Dendritic cell treated with granulocyte-macrophage colony-stimulating factor and Interleukin-4, amounts not matched to agents 40 ng/mL and 50 ng/mL, for 4 days (primary cell): ENCODE measurements around the gene PAX5.

Experiments used
- H3K27ac Mint-ChIP-seq: one replicate; pipeline ENCODE4 v1.8.0; 2022; ENCODE audit warnings: mild to moderate bottlenecking, mixed read lengths
- H3K27me3 Mint-ChIP-seq: one replicate; pipeline ENCODE4 v1.8.0; 2022; ENCODE audit warnings: mild to moderate bottlenecking, mixed read lengths
- H3K36me3 Mint-ChIP-seq: one replicate; pipeline ENCODE4 v1.8.0; 2022; ENCODE audit warnings: low read depth, mixed read lengths
- H3K4me1 Mint-ChIP-seq: one replicate; pipeline ENCODE4 v1.8.0; 2022; ENCODE audit warnings: low read depth, mixed read lengths
- H3K4me3 Mint-ChIP-seq: one replicate; pipeline ENCODE4 v1.8.0; 2022; ENCODE audit warnings: mild to moderate bottlenecking, moderate library complexity, mixed read lengths
- H3K9me3 Mint-ChIP-seq: one replicate; pipeline ENCODE4 v1.8.0; 2022; ENCODE audit warnings: mixed read lengths
- intact Hi-C: fragments of 100-400 bp; cut with micrococcal nuclease; formaldehyde crosslinking; loops from one replicate; pipeline ENCODE4 v1.15.0; 2022

PAX5 gene

GRCh38 chr9:36938617-36939016, 95.5 kb downstream of the PAX5 start:
- intact Hi-C loops: no loop called here
- Mint-ChIP-seq H3K4me3 (no peak overlapping the region), H3K4me1 (no peaks in the 10 kb centered on the region), H3K36me3 (no peaks in the 10 kb centered on the region), H3K27me3 (peaks cover 17% of the 10 kb centered on the region), H3K27ac (no peak overlapping the region), H3K9me3 (no peaks in the 10 kb centered on the region)

GRCh38 chr9:36937951-36938350, 96.1 kb downstream of the PAX5 start:
- Mint-ChIP-seq H3K36me3 (no peaks in the 10 kb centered on the region), H3K27me3 (peaks cover 17% of the 10 kb centered on the region), H3K27ac (no peak overlapping the region), H3K4me1 (no peaks in the 10 kb centered on the region), H3K9me3 (no peaks in the 10 kb centered on the region), H3K4me3 (no peak overlapping the region)
- intact Hi-C loops: no loop called here

GRCh38 chr9:36937346-36937745, 96.7 kb downstream of the PAX5 start:
- Mint-ChIP-seq H3K36me3 (no peaks in the 10 kb centered on the region), H3K4me1 (no peaks in the 10 kb centered on the region), H3K4me3 (no peak overlapping the region), H3K27me3 (peaks cover 17% of the 10 kb centered on the region), H3K9me3 (no peaks in the 10 kb centered on the region), H3K27ac (no peak overlapping the region)
- intact Hi-C loops: no loop called here

GRCh38 chr9:36936498-36936831, 97.6 kb downstream of the PAX5 start:
- Mint-ChIP-seq H3K9me3 (no peaks in the 10 kb centered on the region), H3K27ac (no peak overlapping the region), H3K4me3 (no peak overlapping the region), H3K36me3 (no peaks in the 10 kb centered on the region), H3K27me3 (peaks cover 17% of the 10 kb centered on the region), H3K4me1 (no peaks in the 10 kb centered on the region)
- intact Hi-C loops: no loop called here

- H3K4me1 Mint-ChIP-seq: no peaks in the 10 kb centered on the region
- no peaks in the 10 kb centered on the region for H3K9me3 Mint-ChIP-seq
- no peak overlapping the region for H3K4me3 Mint-ChIP-seq
- intact Hi-C loops: no loop called here
- no peaks in the 10 kb centered on the region for H3K36me3 Mint-ChIP-seq
- peaks cover 17% of the 10 kb centered on the region for H3K27me3 Mint-ChIP-seq
- H3K27ac Mint-ChIP-seq: no peak overlapping the region
These were observed 98.1 kb downstream of the PAX5 start for GRCh38 chr9:36935768-36936497.

GRCh38 chr9:36935332-36935731, 98.7 kb downstream of the PAX5 start:
- intact Hi-C loops: no loop called here
- Mint-ChIP-seq H3K27ac (no peak overlapping the region), H3K4me1 (no peaks in the 10 kb centered on the region), H3K36me3 (no peaks in the 10 kb centered on the region), H3K4me3 (no peak overlapping the region), H3K27me3 (peaks cover 17% of the 10 kb centered on the region), H3K9me3 (no peaks in the 10 kb centered on the region)

GRCh38 chr9:36934478-36935065, 99.5 kb downstream of the PAX5 start:
- Mint-ChIP-seq H3K4me3 (no peak overlapping the region), H3K4me1 (no peaks in the 10 kb centered on the region), H3K27ac (no peak overlapping the region), H3K27me3 (peaks cover 16% of the 10 kb centered on the region), H3K36me3 (no peaks in the 10 kb centered on the region), H3K9me3 (no peaks in the 10 kb centered on the region)
- intact Hi-C loops: no loop called here

- H3K4me3 Mint-ChIP-seq: no peak overlapping the region
- no peak overlapping the region for H3K27ac Mint-ChIP-seq
- H3K27me3 Mint-ChIP-seq: peaks cover 13% of the 10 kb centered on the region
- no peaks in the 10 kb centered on the region for H3K9me3 Mint-ChIP-seq
- H3K4me1 Mint-ChIP-seq: no peaks in the 10 kb centered on the region
- intact Hi-C loops: no loop called here
- H3K36me3 Mint-ChIP-seq: no peaks in the 10 kb centered on the region
These were observed 100.3 kb downstream of the PAX5 start for GRCh38 chr9:36933676-36934215.

- Mint-ChIP-seq H3K27me3 (peaks cover 4% of the 10 kb centered on the region), H3K36me3 (no peaks in the 10 kb centered on the region), H3K4me3 (no peak overlapping the region), H3K27ac (no peak overlapping the region), H3K4me1 (no peaks in the 10 kb centered on the region), H3K9me3 (no peaks in the 10 kb centered on the region)
- intact Hi-C loops: no loop called here
These were observed 101.9 kb downstream of the PAX5 start for GRCh38 chr9:36932198-36932597.

- Mint-ChIP-seq H3K27me3 (peaks cover 4% of the 10 kb centered on the region), H3K4me3 (no peak overlapping the region), H3K27ac (no peak overlapping the region), H3K36me3 (no peaks in the 10 kb centered on the region), H3K4me1 (no peaks in the 10 kb centered on the region), H3K9me3 (no peaks in the 10 kb centered on the region)
- intact Hi-C loops: no loop called here
These were observed 103.1 kb downstream of the PAX5 start for GRCh38 chr9:36930941-36931340.

- no peak overlapping the region for H3K27ac Mint-ChIP-seq
- H3K27me3 Mint-ChIP-seq: peaks cover 9% of the 10 kb centered on the region
- H3K4me1 Mint-ChIP-seq: no peaks in the 10 kb centered on the region
- H3K9me3 Mint-ChIP-seq: no peaks in the 10 kb centered on the region
- no peaks in the 10 kb centered on the region for H3K36me3 Mint-ChIP-seq
- no peak overlapping the region for H3K4me3 Mint-ChIP-seq
- intact Hi-C loops: no loop called here
These were observed 104.8 kb downstream of the PAX5 start for GRCh38 chr9:36929350-36929675.

GRCh38 chr9:36928670-36929349, 105.3 kb downstream of the PAX5 start:
- no peaks in the 10 kb centered on the region for H3K36me3 Mint-ChIP-seq
- no peak overlapping the region for H3K27ac Mint-ChIP-seq
- no peaks in the 10 kb centered on the region for H3K4me1 Mint-ChIP-seq
- no peaks in the 10 kb centered on the region for H3K9me3 Mint-ChIP-seq
- intact Hi-C loops: no loop called here
- peaks cover 9% of the 10 kb centered on the region for H3K27me3 Mint-ChIP-seq
- no peak overlapping the region for H3K4me3 Mint-ChIP-seq

- Mint-ChIP-seq H3K36me3 (no peaks in the 10 kb centered on the region), H3K9me3 (no peaks in the 10 kb centered on the region), H3K27ac (no peak overlapping the region), H3K27me3 (peaks cover 9% of the 10 kb centered on the region), H3K4me3 (no peak overlapping the region), H3K4me1 (no peaks in the 10 kb centered on the region)
- intact Hi-C loops: no loop called here
These were observed 105.9 kb downstream of the PAX5 start for GRCh38 chr9:36928210-36928609.

- H3K4me1 Mint-ChIP-seq: no peaks in the 10 kb centered on the region
- intact Hi-C loops: no loop called here
- peaks cover 14% of the 10 kb centered on the region for H3K27me3 Mint-ChIP-seq
- no peak overlapping the region for H3K4me3 Mint-ChIP-seq
- no peaks in the 10 kb centered on the region for H3K9me3 Mint-ChIP-seq
- no peaks in the 10 kb centered on the region for H3K36me3 Mint-ChIP-seq
- H3K27ac Mint-ChIP-seq: no peak overlapping the region
These were observed 109.2 kb downstream of the PAX5 start for GRCh38 chr9:36924757-36925432.
